B cell (primary cell): ENCODE data around the gene TNFRSF25.

ENCODE experiments used
- CTCF ChIP-seq: fragments of 200-600 bp; IDR thresholded peaks from one replicate; pipeline ENCODE4 v1.8.0; 2022; ENCODE audit warnings: antibody characterized with exemption, mild to moderate bottlenecking
- EZH2 ChIP-seq: IDR thresholded peaks from 2 replicates; pipeline ENCODE4 v1.6.1; 2012; ENCODE audit warnings: borderline replicate concordance, low read depth, mild to moderate bottlenecking, moderate library complexity, low read length; ENCODE audit not compliant: insufficient read depth, poor library complexity, severe bottlenecking

GRCh38 chr1:6498576-6499111 is 32.7 kb upstream of the TNFRSF25 start:
- TF ChIP-seq CTCF = no peak
- TF ChIP-seq EZH2 = no peak
